GM18526 (cell line): ENCODE results near the gene NCOA7.

Source experiments
- POLR2A ChIP-seq: IDR thresholded peaks from 3 replicates; pipeline ENCODE4 v1.6.1; 2011; ENCODE audit not compliant: insufficient read length; ENCODE audit errors: extremely low read depth

Gene NCOA7

DNA sequence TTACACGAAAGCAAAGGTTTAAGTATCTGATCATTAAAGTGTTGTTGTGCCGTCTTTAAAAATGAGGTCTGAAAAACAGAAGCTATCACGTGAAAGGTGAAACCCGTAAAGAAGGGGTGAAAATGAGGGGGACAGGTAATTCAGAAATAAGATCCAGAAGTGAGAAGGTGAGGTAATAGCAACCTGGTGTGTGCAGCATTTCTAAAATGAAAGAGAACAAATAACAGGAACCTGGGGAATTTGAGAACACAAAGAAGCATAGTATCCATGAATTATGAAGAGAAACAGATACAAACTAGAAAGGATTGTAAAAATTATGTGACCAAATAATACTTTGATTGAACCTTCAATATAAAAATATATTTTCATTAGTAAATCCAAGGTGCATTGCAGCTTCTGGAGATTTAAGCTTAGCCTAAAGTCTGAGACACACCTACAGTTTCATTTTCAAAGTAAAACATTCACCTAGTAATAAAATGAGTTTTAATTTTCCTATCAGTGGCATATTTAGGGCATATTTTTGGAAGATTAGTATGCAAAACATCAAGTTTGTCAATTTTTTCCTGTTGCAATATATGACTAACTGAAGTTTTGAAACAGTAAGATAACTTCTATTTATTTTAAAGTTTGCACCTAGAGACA is 39.9 kb upstream of the NCOA7 start:
- no peak for TF ChIP-seq POLR2A

DNA sequence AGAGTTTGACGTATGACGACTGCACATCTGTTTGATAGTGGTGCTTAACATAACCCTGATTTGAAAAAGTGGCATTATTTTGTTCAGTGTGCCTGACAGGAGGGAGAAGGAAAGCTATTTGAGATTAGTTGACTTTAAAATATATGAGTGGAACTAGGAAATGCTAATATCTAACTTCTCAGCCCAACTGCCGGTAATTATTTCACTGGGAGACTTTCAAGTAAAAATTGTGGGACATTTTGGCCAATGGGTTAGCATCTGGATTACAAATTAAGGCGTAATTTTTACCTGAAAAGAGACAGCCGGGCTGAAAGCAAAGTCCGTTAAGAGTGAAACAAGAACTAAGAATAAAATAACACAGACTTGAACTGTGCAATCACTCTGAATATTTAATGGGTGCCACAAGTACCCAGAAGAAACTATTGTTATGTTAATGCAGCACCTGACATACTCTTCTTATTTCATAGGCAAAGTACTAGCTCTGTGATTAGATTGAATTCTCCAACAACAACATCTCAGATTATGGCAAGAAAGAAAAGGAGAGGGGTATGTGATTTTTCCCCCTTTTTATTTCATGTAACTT is 39.3 kb upstream of the NCOA7 start:
- TF ChIP-seq POLR2A, result no peak

DNA sequence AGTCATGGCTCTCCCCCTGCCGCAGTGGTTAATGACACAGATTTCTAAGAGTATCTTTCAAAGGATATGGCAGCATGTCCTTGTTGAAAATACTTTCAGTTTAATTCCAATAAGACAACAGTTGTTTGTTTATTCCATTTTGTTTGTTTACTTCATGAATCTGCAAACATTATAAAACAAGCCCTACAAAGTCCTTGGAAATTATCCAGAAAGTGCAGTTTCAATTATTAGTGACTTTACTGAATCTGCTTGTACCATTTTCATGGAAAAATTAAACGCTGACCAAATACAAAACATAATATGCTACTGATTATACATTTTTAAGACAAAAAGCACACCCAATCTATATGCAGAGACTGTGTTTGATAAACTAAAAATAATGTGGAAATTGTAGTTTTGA is 38.0 kb upstream of the NCOA7 start:
- no peak for TF ChIP-seq POLR2A

DNA sequence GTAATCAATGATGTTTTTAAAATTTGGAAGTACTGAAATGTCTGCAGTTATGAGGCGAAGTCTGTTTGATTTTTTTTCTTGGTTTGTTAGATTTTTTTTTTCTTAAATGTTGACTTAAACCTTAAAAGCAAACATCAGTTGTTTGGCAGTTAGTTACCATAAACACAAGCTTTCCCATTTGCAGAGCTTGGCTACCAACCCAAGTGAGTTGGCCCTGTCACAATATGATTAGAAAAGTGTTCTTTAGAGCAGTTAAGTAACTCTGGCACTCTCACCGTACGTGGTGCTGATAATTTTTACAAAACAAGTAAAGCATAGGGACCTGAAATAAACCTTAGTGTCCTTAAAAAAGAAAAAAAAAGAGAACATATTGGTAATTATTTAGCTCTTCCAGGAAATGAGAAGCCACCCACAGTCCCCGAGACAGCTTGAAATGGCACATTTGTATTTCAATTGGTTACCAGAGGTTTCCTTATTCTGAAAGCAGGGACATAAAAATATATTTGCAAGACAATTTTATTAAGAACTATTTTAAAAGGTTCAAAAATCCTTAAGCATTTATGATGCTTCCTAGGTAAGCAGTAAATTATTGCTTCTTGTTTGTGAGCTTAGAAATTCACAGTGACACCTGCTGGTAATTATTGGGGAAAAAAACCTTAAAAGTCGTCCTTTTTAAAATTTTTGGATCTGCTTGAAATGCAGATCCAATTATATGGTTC is 37.4 kb upstream of the NCOA7 start:
- no peak for TF ChIP-seq POLR2A

DNA sequence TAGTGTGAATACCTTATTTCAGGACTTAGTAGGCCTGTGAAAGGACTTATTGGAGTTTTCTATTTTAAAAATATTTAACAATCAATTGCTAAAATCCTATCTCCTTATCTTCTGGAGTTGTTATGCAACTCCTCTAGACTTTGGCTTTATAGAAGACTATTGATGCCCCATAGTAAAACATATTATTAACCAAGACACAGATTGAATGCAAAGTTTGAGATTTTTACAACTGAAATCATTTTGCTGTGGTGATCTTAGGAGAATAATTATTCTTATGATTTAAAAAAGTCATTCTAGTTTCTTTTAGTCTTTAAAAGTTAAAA is 36.9 kb upstream of the NCOA7 start:
- no peak for TF ChIP-seq POLR2A

DNA sequence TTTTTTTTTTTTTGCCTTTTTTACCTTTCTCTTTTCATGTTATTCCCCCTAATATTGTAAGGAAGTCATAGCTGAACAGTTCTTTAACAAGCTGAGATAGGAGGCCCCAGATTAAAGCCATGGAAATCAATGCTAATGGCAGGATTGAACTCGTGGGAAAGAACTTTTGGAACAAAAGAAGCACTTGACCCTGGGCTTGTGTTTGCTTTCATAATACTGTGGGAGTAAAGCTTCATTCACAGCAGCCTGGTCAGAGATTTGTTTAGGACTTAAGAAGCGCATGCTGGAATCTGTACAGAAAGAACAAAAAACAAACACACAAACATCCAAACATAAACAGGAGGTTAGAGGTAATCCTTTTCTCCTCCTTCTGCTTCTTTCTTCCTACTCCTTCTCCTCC is 36.2 kb upstream of the NCOA7 start:
- TF ChIP-seq POLR2A, result no peak

DNA sequence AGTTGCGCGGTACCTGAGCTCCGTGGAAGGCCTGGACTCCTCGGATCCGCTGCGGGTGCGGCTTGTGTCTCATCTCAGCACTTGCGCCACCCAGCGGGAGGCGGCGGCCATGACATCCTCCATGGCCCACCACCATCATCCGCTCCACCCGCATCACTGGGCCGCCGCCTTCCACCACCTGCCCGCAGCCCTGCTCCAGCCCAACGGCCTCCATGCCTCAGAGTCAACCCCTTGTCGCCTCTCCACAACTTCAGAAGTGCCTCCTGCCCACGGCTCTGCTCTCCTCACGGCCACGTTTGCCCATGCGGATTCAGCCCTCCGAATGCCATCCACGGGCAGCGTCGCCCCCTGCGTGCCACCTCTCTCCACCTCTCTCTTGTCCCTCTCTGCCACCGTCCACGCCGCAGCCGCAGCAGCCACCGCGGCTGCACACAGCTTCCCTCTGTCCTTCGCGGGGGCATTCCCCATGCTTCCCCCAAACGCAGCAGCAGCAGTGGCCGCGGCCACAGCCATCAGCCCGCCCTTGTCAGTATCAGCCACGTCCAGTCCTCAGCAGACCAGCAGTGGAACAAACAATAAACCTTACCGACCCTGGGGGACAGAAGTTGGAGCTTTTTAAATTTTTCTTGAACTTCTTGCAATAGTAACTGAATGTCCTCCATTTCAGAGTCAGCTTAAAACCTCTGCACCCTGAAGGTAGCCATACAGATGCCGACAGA is 31.4 kb upstream of the NCOA7 start:
- no peak for TF ChIP-seq POLR2A

DNA sequence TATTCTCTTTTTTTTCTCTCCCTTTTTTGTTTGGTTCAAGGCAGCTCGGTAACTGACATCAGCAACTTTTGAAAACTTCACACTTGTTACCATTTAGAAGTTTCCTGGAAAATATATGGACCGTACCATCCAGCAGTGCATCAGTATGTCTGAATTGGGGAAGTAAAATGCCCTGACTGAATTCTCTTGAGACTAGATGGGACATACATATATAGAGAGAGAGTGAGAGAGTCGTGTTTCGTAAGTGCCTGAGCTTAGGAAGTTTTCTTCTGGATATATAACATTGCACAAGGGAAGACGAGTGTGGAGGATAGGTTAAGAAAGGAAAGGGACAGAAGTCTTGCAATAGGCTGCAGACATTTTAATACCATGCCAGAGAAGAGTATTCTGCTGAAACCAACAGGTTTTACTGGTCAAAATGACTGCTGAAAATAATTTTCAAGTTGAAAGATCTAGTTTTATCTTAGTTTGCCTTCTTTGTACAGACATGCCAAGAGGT is 30.8 kb upstream of the NCOA7 start:
- no peak for TF ChIP-seq POLR2A

DNA sequence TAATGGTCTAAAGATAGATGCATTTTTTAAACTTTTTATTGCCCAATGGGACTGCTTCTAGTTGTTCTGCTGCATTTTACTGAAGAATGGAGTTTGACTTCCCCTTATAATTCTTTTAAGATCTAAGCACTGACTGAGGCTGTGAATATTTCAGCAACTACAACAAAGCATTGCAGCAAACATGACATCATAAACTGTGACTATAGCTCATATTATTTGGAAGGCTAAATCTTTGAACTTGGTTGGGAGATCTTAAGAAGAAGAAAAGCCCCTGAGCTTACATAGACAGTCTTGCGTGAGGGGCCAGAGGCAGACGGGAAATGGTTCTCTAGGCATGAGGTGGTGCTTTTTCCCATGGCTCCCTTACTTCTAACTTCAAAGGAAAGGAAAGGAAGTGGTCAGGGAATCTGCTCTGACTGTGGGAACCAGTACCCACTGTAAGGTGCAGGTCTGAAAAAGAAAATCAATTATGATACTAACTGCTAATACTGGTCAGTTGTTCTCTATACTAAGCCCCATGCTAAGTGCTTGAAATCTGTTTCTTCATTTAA is 26.6 kb upstream of the NCOA7 start:
- no peak for TF ChIP-seq POLR2A

DNA sequence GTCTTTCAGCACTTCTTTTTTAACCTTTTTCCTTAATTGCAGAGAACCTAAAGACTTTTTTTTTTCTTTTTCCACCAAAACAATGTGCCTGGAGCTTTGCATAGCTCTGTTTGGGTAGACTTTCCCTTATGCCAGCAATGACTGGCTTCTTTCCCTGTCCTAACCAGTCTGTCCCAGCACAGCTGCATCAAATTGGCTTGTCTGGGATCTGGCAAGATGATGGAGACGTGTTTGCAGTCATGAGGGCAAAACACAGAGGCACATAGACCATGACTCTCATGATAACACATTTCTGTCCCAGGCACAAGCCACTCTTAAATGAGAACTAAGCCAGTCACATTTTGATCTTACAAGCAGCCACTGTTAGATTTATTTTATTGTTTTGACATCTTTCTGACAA is 24.8 kb upstream of the NCOA7 start:
- TF ChIP-seq POLR2A, result no peak

DNA sequence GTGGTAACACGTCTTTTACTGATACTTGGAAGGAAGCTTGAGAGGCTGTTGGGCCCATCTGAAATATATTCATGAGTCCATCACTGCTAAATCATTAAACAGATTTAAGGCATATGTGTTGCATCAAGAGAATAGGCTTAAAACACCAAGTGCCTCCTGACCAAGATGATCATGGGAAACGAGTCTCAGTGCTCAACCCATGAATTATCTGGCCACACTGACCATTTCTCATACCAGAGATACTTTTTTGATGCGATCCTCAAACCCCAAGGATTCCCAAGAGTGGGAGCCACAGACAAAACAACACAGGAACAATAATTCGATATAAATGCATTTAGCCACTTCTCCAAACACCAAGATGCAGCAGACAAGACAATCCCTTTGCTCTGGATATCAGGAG is 24.1 kb upstream of the NCOA7 start:
- TF ChIP-seq POLR2A, result no peak

DNA sequence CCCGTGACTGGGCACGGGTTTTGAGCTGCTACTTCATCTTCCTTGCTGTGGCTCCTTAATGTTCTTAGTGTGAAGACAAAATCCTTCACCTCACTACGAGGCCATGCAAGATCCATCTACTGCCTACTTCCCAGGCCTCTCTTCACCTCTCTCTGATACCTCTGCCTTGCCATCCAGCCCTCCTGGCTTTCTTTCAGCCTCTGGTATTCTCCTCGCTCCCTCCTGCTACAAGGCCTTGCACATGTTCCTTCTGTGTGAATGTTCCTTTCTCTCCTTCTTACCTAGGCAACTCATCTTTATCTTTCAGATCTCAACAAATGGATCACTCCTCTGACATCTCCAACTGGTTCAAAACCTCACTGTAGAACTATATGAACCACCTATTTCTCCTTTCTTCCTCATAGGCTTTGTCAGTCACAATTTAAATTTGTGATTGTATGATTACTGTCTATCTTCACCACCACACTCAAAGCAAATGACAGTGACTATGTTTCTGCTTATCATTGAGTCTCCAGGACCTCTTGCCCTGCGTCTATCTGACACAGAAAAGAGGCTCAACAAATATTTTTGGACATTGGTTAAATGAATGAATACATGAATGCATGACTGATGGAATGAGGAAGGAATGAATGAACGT is 21.5 kb upstream of the NCOA7 start:
- TF ChIP-seq POLR2A, result no peak

DNA sequence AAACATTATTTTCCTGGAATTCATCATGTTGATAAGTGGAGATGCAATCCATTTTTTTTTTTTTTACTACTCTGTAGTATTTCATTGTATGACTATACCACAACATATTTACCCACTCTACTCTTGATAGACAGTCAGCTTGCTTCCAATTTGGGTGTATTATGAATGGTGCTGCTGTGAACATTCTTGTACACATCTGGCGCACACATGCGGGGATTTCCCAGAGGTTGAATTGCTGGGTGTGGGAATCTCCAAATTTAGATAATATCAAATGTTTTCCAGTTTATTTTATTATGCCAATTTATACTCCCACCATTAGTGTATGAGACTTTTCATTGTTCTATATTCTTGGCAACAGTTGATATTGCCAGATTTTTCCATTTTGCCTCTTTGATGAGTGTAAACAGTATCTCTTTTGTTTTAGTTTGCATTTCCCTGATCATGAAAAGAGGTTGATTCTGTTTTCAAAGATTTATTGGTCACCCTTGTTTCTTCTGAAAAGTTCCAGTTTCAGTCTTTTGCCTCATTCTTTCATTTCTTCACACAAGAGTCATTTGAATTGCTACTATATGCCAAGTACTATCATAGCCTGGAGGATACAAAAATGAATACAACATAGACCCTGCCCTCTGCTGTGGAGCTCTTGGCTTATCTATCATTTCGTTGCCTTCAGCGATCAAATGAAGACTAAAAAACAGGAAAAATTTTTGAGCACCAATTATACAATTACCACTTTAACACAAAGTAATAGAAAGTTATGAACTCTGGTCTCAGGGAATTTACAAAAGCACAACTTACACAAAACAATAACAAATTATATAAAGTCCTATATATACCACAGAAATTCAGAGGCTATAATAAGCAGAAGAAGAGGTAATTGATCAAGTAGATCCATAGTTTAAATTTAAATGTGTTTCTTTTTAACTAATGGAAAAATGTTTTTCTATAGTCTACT is 17.1 kb upstream of the NCOA7 start:
- no peak for TF ChIP-seq POLR2A

DNA sequence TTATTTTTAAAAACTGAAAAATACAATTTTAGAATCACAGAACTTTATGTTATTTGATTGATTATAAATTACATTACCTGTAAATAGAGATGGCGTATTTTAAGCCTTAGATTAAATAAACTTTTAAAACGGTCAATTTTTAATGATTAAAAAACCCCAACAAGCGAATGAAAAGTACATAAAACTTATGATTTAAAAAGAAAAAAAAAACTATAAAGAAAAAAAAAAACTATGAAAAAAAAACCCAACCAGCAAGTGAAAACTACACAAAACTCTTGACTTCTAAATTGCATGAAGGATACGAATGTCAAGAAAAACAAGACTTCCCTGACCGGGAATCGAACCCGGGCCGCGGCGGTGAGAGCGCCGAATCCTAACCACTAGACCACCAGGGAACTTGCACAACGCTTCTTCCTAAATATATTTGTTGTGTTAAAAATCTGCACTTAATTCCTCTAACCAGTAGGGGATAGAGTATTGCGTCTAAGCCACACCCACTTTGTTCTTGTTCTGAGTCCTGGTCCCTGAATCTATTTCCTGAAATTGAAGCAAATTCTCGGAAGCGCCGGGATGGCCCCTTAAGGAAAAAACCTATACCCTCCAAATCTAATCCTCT is 10.7 kb upstream of the NCOA7 start:
- no peak for TF ChIP-seq POLR2A
